ENCODE data around the gene SRRT.

DNA sequence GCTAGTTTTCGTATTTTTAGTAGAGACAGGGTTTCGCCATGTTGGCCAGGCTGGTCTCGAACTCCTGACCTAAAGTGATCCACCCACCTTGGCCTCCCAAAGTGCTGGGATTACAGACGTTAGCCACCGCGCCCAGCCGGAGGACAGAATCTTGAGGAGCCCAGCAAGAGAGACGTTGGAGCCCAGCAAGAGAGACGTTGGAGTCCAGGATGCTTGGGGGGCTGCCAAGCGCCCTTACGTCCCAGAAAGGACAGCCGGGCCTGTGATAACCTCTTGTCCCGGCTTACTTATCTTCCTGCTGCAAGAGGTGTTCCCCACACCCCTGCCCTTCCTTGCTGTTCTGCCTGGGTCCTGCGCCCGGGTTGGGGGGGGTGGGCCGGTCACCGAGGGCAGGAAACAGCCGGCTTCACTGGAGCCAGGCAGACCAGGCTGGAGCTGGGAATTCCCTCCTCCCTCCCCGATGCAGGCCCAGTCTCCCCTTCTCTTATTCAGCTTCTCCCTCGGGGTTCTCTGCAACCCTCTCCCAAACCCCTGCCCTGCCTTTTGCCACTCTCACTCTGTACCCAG, 45.7 kb upstream of the SRRT start:
- no peak for TF ChIP-seq POLR2A (IDR thresholded peaks at IDR 0.05)
- TF ChIP-seq, protein P1, sequence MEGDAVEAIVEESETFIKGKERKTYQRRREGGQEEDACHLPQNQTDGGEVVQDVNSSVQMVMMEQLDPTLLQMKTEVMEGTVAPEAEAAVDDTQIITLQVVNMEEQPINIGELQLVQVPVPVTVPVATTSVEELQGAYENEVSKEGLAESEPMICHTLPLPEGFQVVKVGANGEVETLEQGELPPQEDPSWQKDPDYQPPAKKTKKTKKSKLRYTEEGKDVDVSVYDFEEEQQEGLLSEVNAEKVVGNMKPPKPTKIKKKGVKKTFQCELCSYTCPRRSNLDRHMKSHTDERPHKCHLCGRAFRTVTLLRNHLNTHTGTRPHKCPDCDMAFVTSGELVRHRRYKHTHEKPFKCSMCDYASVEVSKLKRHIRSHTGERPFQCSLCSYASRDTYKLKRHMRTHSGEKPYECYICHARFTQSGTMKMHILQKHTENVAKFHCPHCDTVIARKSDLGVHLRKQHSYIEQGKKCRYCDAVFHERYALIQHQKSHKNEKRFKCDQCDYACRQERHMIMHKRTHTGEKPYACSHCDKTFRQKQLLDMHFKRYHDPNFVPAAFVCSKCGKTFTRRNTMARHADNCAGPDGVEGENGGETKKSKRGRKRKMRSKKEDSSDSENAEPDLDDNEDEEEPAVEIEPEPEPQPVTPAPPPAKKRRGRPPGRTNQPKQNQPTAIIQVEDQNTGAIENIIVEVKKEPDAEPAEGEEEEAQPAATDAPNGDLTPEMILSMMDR (IDR thresholded peaks at IDR 0.05): no peak
- TF ChIP-seq EP300 (IDR thresholded peaks at IDR 0.05): peak in 2 of 4 donors; percentile 32 to 82

Data from upper lobe of left lung (tissue), 4 donors.